HG03066 (cell line): ENCODE data around the gene TFAP2C.
"Not testable (repeated sequence)": the region's sequence is repeated elsewhere in the genome, so short reads cannot be mapped to it uniquely, and the experiment has no call there.

Source experiments
- ATAC-seq: cut with Tn5 transposase; IDR thresholded peaks from one replicate; pipeline ENCODE4 v1.9.1; 2021; ENCODE audit warnings: low read depth; ENCODE audit not compliant: unreplicated experiment

TFAP2C gene

DNA sequence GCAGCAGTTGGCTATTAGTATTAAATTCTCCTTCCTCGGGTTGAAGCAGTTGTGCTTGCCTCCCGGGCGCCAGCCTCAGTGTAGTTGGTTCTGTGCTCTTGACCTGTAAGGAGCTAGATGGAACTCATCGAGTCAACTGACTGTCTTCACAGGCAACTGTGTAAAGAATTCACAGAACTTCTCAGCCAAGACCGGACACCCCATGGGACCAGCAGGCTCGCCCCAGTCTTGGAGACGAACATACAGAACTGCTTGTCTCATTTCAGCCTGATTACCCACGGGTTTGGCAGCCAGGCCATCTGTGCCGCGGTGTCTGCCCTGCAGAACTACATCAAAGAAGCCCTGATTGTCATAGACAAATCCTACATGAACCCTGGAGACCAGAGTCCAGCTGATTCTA lies 8.5 kb downstream of the TFAP2C start:
- ATAC-seq, result no peak

DNA sequence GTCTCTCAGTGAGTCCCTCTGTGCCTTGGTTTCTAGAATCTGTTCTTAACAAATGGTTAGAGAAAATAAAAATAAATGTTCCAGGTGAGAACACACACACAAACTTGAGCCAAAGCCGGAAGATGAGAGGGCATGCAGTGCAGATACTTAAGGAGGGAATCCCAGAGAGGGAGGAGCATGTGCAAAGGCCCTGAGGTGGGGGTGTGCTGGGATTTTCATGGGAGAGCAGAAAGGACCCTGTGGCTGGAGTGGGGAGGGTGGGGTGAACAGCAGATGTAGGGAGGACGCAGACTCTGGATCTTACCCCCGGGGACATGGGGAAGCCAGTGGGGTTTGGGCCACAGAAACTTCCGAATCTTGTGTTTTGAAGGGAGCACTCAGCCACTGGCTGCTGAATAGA lies 17.5 kb downstream of the TFAP2C start:
- ATAC-seq, result no peak

DNA sequence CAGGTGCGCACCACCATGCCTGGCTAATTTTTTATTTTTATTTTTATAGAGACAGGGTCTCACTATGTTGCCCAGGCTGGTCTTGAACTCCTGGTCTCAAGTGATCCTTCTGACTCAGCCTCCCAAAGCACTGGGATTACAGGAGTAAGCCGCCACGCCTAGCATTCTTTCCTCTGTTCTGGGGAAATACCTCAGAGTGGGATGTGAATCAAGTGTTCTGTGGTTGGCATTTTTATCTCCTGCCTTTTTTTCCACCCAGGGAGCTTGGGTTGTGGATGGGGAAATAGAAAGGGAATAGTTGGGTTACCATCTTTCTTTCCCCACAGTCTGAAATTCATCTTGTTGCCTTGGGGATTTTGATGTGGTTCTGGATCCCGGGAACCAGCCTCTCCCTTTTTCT lies 24.1 kb downstream of the TFAP2C start:
- ATAC-seq, result no peak

DNA sequence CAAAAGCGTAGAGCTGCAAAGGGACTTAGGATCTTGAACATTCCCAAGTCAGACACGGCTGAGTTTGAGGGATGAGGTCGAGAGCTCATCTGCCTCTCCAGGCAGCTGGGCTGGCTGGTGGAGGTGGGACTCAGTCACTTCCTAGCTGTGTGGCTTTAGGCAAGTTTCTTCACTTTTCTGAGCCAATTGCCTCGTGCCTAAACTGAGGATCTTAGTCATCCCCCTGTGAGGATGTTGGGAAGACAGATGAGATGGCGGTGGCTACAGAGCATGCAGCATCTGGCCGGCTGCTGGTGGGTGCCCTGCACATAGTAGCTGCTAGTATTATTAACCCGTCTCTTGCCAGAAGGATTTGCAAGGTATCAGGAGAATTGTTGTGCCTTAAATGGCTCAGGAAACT lies 27.5 kb downstream of the TFAP2C start:
- ATAC-seq, result no peak

DNA sequence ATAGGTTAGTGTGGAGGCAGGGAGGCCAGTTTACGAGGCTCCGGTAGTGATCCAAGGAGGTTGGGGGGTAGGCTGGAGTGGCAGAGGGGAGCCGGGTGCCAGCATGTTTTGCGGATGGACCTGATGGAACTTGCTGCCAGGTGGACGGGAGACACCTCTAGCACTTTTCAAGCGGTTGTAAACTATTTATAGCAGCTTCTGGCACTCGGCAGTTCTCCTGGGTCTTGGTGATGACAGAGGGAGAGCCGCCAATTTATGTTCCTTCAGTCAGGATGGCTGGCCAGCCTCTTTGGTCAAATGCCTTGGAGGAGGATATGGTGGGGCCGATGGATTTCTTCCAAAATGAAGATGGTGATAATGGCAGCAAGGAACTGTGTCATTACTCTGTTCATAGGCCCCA lies 28.8 kb downstream of the TFAP2C start:
- no peak for ATAC-seq

DNA sequence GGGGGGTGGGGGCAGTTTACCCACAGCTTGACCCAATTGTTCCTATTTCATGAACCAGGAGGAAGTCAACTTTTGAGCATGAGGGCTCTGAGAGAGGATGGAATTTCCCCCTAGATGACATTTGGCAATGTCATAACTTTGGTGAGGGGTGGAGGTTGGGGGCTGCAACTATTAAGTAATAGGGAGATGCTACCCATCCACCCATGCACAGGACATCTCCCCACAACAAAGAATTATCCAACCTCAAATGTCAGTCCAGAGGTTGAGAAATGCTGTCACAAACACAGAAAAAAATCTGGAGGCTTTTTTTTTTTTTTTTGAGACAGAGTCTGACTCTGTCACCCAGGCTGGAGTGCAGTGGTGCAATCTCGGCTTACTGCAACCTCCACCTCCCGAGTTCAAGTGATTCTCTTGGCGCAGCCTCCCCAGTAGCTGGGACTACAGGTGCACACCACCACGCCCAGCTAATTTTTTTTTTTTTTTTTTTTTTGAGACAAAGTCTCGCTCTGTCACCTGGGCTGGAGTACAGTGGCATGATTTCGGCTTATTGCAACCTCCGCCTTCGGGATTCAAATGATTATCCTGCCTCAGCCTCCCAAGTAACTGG lies 29.3 kb downstream of the TFAP2C start:
- ATAC-seq, result not testable (repeated sequence)

DNA sequence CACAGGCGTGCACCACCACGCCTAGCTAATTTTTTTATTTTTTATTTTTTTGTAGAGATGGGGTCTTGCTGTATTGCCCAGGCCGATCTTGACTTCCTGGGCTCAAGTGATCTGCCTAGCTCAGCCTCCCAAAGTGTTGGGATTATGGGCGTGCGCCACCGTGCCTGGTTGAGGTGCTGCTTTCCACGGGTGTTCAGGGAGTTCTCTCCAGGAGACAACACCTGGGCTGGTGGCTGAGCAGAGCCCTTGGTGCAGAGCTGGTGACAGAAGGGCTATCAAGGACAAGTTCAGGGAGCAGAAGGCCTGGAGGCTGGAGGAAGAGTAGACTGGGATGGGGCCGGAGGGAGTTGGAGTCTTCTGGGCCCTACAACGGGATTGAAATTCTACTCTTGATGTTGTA lies 34.6 kb downstream of the TFAP2C start:
- ATAC-seq, result no peak

DNA sequence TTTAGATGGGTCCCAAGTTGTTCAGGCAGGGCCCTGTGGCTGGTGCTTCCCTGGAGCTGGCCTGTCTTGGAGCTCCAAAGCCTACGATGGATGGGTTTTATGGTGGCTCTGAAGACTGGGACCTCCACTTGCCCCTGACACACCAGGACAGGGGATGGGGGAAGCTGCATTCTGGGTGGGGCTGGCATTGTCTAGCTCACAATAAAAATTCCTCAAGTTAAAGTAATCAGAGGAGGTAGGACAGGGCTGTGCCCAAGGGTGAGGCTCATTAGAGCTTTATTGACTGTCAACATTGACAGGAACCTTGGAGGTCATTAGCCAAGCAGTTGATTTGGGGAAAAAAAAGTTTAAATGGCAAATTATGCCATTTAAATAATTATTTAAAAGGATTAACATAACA lies 35.7 kb downstream of the TFAP2C start:
- no peak for ATAC-seq

DNA sequence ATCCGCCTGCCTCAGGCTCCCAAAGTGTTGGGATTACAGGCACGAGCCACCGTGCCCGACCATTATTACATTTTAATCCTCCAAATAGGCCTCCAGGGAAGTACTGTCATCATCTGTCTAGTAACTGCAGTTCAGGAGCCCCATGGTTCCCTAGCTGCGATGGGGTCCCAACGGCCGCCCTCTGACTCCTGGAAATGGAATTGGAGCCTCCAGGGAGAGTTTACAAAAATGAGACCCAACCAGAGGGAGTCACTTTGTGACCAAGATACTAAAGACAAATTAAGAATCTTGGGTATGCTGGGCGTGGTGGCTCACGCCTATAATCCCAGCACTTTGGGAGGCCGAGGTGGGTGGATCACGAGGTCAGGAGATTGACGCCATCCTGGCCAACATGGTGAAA lies 36.7 kb downstream of the TFAP2C start:
- no peak for ATAC-seq

DNA sequence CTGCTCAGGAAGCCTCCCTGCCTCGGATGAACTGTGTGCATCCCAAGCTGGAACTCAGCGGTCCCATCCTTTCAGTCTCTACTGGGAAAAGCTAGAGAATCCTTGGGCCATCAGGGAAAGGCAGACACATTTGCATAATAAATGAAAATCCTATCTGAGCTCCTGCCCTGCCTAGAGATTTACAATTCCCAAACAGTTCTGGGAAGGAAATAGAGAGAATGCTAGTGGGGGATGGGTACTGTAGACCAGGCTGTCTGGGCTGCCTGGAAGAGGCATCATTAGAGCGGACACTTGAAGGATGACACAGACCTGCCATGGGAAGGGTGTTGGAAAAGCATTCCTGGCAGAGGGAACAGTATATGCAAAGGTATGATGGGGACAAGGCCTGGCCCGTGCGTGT lies 44.3 kb downstream of the TFAP2C start:
- no peak for ATAC-seq

DNA sequence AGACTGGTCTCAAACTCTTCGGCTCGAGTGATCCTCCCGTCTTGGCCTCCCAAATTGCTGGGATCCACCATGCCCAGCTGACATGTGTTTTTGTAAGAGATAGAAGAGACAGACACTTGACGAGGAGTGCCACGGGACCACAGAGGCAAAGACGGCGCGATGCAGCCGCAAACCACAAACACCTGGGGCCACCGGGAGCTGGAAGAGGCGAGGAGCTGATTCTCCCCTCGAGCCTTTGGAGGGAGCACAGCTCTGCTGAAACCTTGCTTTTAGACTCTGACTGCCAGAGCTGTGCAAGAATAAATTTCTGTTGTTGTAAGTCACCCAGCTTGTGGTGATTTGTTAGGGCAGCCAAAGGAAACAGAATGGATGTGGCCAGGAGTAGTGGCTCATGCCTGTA lies 46.9 kb downstream of the TFAP2C start:
- no peak for ATAC-seq

DNA sequence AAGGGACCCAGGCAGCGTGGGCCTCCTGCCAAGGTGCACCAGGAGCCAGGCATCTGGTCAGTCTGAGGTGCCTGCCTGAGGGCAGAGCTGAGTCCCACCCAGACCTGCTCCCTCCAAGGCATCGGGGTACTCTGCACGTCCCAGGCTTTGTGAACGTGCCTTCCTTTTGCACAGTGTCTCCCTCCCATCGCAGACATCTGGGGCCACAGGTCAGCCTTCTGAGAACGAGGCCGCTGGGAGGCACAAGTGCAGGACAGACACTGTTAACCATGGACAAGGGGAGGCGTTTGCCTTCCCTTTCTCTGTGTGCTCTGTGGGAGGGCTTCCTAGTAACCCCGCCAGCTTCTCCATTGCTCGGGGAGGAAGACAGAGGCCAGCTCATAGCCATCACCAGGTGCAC lies 47.6 kb downstream of the TFAP2C start:
- ATAC-seq, result no peak

DNA sequence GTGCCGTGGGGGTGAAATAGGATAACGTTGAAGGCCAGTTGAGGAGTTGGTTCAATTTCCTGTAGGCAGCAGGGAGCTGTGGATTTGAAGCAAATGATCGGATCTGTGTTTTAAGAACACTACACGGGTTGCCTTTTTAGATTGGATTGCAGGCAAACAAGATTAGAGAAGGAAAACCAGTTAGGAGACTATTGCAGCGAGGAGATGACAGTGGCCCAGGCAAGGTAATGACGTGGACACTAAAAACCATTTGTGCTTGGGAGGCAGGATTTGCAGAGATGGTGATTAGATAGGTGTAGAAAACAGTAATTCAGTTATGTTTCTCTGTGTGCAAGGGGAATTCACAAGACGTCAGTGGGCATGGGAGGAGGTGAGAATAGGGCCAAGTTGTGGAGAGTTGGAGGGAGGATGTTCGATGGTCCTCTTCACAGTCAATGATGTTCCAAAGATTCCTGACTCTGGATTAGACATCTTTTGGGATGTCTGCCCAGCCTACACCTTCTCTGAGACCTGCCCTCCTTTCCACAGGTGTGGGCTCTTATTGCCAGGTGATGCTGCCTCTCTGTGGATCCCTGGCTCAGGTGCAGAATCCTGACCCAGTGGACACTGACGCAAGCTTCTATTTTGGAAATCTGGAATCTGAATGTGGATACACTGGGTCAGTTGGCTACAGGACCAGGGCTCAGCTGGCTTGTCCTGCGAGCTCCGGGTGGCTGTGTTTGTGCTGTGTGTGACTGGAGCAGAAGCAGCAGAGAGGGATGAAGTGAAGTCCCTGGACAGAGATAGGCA lies 54.2 kb downstream of the TFAP2C start:
- ATAC-seq, result no peak

DNA sequence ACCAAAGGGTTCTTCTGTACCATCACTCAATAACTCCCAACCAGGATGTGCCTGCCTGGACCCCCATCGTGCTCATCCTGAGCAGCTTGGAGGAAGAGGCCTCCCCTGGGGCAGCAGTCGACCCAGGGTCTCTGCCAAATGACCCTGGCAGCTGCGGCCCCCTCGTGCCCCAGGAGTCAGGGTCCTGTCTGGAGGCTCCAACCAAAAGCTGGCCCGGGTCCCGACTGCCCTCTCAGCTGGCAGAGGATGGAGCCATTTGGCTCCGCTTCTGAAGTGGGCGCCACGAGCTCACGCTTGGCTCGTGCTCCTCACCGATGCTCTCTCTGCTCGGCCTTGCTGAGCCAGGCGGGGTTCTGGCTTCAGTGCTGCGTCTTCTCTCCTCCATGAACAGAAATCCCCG lies 56.8 kb downstream of the TFAP2C start:
- ATAC-seq, result no peak

DNA sequence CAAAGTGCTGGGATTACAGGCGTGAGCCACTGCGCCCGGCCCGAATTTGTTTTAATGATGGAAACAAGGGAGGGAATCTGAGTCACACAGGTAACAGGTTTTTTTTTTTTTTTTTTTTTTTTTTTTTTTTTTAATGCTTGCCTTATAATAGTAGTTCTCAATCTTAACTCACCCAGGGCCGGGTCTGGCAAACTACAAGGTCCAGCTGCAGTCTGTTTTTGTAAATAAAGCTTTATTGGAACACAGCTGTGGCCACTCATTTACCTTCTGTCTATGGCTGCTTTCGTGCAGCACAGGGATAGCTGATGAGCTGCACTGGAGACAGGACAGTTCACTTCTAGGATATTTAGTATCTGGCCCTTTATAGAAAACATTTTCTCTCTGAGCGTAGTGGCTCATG lies 58.0 kb downstream of the TFAP2C start:
- ATAC-seq, result no peak

DNA sequence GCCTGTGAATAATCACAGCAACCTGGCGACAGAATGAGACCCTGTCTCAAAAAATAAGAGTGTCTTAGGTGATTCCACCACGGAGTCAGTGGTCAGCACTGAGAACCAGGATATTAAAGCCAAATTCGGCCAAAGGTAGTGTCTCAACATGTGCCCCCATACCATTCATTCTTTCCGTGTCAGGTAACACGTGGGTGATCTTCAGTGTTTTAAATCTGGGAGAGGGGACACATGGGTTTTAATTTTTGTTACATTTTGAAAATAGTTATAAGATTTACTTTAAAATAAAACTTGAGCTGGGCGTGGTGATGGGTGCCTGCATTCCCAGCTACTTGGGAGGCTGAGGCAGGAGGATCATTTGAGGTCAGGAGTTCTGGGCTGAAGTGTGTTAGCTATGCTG lies 59.0 kb downstream of the TFAP2C start:
- no peak for ATAC-seq
